Spleen (tissue), 11 donors: ENCODE measurements around the gene MIPEP. TPM values are rescaled to one million over a fixed set of nuclear protein-coding genes. Genes with fewer than 3 reads are reported as not detected.

Experiments
- DNase-seq: peaks from one replicate; pipeline ENCODE4 v3.0.0-alpha.2; 2020
- H3K27ac ChIP-seq, 8 donors: fragments of 200-600 bp; sonication (generic) in 7 of 8; 1 replicate in 4 of 8; 2 replicates in 4 of 8; pipeline versions ENCODE4 v1.5.0 to v1.8.0; 2016 to 2021; ENCODE audit warnings: inconsistent platforms in 4 of 8, mild to moderate bottlenecking in 4 of 8, moderate library complexity in 1 of 8
- H3K27me3 ChIP-seq, 7 donors: fragments of 200-600 bp; sonication (generic) in 6 of 7; replicated peaks in 1 of 7; 1 replicate in 4 of 7; 2 replicates in 3 of 7; pipeline versions ENCODE4 v1.5.0 to v1.8.0; 2016 to 2021; ENCODE audit warnings: inconsistent platforms in 3 of 7, mild to moderate bottlenecking in 1 of 7
- H3K36me3 ChIP-seq, 6 donors: fragments of 200-600 bp; sonication (generic) in 5 of 6; 1 replicate in 4 of 6; 2 replicates in 2 of 6; pipeline versions ENCODE4 v1.5.0 to v1.8.0; 2016 to 2021; ENCODE audit warnings: inconsistent platforms in 2 of 6
- H3K4me1 ChIP-seq, 6 donors: fragments of 200-600 bp; sonication (generic) in 5 of 6; 1 replicate in 3 of 6; 2 replicates in 3 of 6; pipeline versions ENCODE4 v1.5.0 to v1.8.0; 2016 to 2021; ENCODE audit warnings: inconsistent platforms in 3 of 6
- H3K4me3 ChIP-seq, 8 donors: fragments of 200-600 bp; sonication (generic) in 7 of 8; 1 replicate in 4 of 8; 2 replicates in 4 of 8; pipeline versions ENCODE4 v1.5.0 to v1.8.0; 2016 to 2021; ENCODE audit warnings: inconsistent platforms in 4 of 8, mild to moderate bottlenecking in 4 of 8, moderate library complexity in 2 of 8
- H3K9me3 ChIP-seq, 8 donors: fragments of 200-600 bp; sonication (generic) in 7 of 8; 1 replicate in 4 of 8; 2 replicates in 4 of 8; pipeline versions ENCODE4 v1.5.0 to v1.8.0; 2016 to 2021; ENCODE audit warnings: inconsistent platforms in 4 of 8
- POLR2A ChIP-seq, 3 donors: fragments of 450-650 bp; IDR thresholded peaks; one replicate each; pipeline ENCODE4 v1.5.1; 2017; ENCODE audit warnings: antibody characterized with exemption in 3 of 3, mild to moderate bottlenecking in 1 of 3
- POLR2AphosphoS5 ChIP-seq, 3 donors: sonication (generic); formaldehyde crosslinking; IDR thresholded peaks; one replicate each; pipeline ENCODE4 v1.5.1; 2017; ENCODE audit warnings: antibody characterized with exemption in 3 of 3
- WGBS, 5 donors: extraction: QIAGEN DNeasy Blood & Tissue Kit in 3 of 5; methylation state at CpG; one replicate each; pipeline versions ENCODE4 v1.1.5 to v1.1.7; 2013 to 2018; 5-methylcytosine and 5-hydroxymethylcytosine counted together
- intact Hi-C: fragments of 100-400 bp; cut with DNase I; formaldehyde crosslinking; loops from one replicate; pipeline ENCODE4 v1.15.0; 2023; ENCODE audit warnings: low total_unique reads
- polyA plus RNA-seq, 3 donors: library from polyadenylated mRNA; stranded (reverse); fragments of 200-250 nt; gene quantifications; one replicate each; pipeline ENCODE4 v1.2.1, GENCODE V29; 2013
- total RNA-seq, 7 donors: library from RNA; depleted of rRNA in 3 of 7; stranded (reverse); fragments of >200 nt in 3 of 7; fragmentation: NEBNext Ultra II Directional in 4 of 7; extraction: Animal tissue kit (Norgen Biotek cat#: 25700) in 4 of 7; gene quantifications; one replicate each; pipeline versions ENCODE4 v1.1.0 to v1.2.1, GENCODE V29; 2016 to 2021
- TF ChIP-seq, protein P1 (sequence below), 11 experiments: fragments of 200-600 bp in 7 of 11; fragments of 450-650 bp in 4 of 11; sonication (generic) in 4 of 11; IDR thresholded peaks in 8 of 11; conservative IDR thresholded peaks in 3 of 11; 1 replicate in 7 of 11; 2 replicates in 4 of 11; pipeline versions ENCODE4 v1.4.0 to v1.8.0; 2016 to 2021; ENCODE audit warnings: antibody characterized with exemption in 11 of 11, inconsistent platforms in 4 of 11, mild to moderate bottlenecking in 1 of 11
- donor health status: healthy with polysubstance abuse.
- donor health status: DM: no; HTN: no; CAD: no; lungs with moderate emphysema.
- donor health status: DM: no; HTN: no; CAD: no.
- donor health status: Bipolar disorder and iron deficiency.
- donor health status: healthy.
- donor health status: DM: no; HTN: no; CAD: no.
- donor health status: DM: yes; HTN: yes; CAD: no.

MIPEP gene
- total and polyA plus RNA-seq, 10 donors, result 7.2 to 16.3 (median 10.8) TPM

DNA sequence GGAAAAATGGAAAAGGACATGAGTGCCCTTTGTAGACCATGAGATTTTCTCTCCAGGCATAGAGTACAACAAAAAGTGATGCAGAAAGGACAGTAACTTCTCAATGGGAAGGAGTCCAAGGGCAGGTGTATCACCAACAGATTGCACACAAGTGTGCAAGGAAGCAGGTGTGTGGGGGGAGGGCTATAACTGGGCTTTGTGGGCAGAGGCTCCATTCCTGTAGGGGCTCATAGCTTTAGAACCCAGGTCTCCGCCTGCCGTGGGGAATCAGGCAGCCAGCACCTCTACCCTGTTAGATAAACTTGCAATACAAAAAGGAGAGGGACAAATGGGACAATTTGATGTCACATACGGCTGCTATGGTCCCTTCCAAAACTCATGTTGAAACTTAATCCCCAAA is 119.8 kb downstream of the MIPEP start:
- Histone ChIP-seq H3K9me3 (no peaks in the 10 kb centered on the region), H3K4me1 (no peaks in the 10 kb centered on the region), H3K4me3 (no peak overlapping the region), H3K27me3 (no peaks in the 10 kb centered on the region), H3K36me3 (no peaks in the 10 kb centered on the region), H3K27ac (no peak overlapping the region)
- no peak for DNase-seq
- WGBS, 5 donors, result 88 to 100% (median 96%) methylated on average over 3 of the region's 3 CpGs
- no peak for TF ChIP-seq POLR2A (IDR thresholded peaks at IDR 0.05)
- intact Hi-C loops, result no loop called here

- no peaks in the 10 kb centered on the region for H3K36me3 ChIP-seq
- H3K9me3 ChIP-seq, result no peaks in the 10 kb centered on the region
- intact Hi-C loops, result no loop called here
- DNase-seq, result no peak
- 80 to 93% (median 89%) methylated on average over 7 of the region's 7 CpGs for WGBS, 5 donors
- no peak overlapping the region for H3K27ac ChIP-seq
- no peak overlapping the region for H3K4me3 ChIP-seq
- no peaks in the 10 kb centered on the region for H3K4me1 ChIP-seq
- H3K27me3 ChIP-seq, result no peaks in the 10 kb centered on the region
- TF ChIP-seq POLR2AphosphoS5 (IDR thresholded peaks at IDR 0.05), result no peak
- TF ChIP-seq, protein P1, sequence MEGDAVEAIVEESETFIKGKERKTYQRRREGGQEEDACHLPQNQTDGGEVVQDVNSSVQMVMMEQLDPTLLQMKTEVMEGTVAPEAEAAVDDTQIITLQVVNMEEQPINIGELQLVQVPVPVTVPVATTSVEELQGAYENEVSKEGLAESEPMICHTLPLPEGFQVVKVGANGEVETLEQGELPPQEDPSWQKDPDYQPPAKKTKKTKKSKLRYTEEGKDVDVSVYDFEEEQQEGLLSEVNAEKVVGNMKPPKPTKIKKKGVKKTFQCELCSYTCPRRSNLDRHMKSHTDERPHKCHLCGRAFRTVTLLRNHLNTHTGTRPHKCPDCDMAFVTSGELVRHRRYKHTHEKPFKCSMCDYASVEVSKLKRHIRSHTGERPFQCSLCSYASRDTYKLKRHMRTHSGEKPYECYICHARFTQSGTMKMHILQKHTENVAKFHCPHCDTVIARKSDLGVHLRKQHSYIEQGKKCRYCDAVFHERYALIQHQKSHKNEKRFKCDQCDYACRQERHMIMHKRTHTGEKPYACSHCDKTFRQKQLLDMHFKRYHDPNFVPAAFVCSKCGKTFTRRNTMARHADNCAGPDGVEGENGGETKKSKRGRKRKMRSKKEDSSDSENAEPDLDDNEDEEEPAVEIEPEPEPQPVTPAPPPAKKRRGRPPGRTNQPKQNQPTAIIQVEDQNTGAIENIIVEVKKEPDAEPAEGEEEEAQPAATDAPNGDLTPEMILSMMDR (IDR thresholded peaks at IDR 0.05 in 8 of 11, conservative IDR thresholded peaks at IDR 0.05 in 3 of 11), result no peak
- TF ChIP-seq POLR2A (IDR thresholded peaks at IDR 0.05), result no peak
These were observed 121.4 kb downstream of the MIPEP start for GRCh38 chr13:23767838-23768237.

- intact Hi-C loops, result no loop called here
- Histone ChIP-seq H3K36me3 (no peaks in the 10 kb centered on the region), H3K27me3 (no peaks in the 10 kb centered on the region), H3K9me3 (no peaks in the 10 kb centered on the region), H3K4me1 (no peaks in the 10 kb centered on the region), H3K27ac (no peak overlapping the region), H3K4me3 (no peak overlapping the region)
- 91 to 100% (median 100%) methylated on average over 1 of the region's 1 CpG for WGBS, 5 donors
- no peak for DNase-seq
- TF ChIP-seq, protein P1 (IDR thresholded peaks at IDR 0.05 in 8 of 11, conservative IDR thresholded peaks at IDR 0.05 in 3 of 11), result no peak
- no peak for TF ChIP-seq POLR2AphosphoS5 (IDR thresholded peaks at IDR 0.05)
- no peak for TF ChIP-seq POLR2A (IDR thresholded peaks at IDR 0.05)
These were observed 122.3 kb downstream of the MIPEP start for GRCh38 chr13:23766939-23767338.

GRCh38 chr13:23766283-23766682 is 122.9 kb downstream of the MIPEP start:
- no peak overlapping the region for H3K27ac ChIP-seq
- WGBS, 5 donors, result 65 to 83% (median 68%) methylated on average over 2 of the region's 2 CpGs
- intact Hi-C loops, result no loop called here
- H3K27me3 ChIP-seq, result no peaks in the 10 kb centered on the region
- no peaks in the 10 kb centered on the region for H3K36me3 ChIP-seq
- H3K9me3 ChIP-seq, result no peaks in the 10 kb centered on the region
- no peaks in the 10 kb centered on the region for H3K4me1 ChIP-seq
- TF ChIP-seq POLR2AphosphoS5 (IDR thresholded peaks at IDR 0.05) (no peak), POLR2A (IDR thresholded peaks at IDR 0.05) (no peak)
- TF ChIP-seq, protein P1 (IDR thresholded peaks at IDR 0.05 in 8 of 11, conservative IDR thresholded peaks at IDR 0.05 in 3 of 11), result no peak
- no peak for DNase-seq
- H3K4me3 ChIP-seq, result no peak overlapping the region

GRCh38 chr13:23765531-23765930 is 123.7 kb downstream of the MIPEP start:
- Histone ChIP-seq H3K4me1 (no peaks in the 10 kb centered on the region), H3K27ac (no peak overlapping the region), H3K9me3 (no peaks in the 10 kb centered on the region), H3K4me3 (no peak overlapping the region), H3K36me3 (no peaks in the 10 kb centered on the region), H3K27me3 (no peaks in the 10 kb centered on the region)
- DNase-seq, result no peak
- TF ChIP-seq, protein P1 (IDR thresholded peaks at IDR 0.05 in 8 of 11, conservative IDR thresholded peaks at IDR 0.05 in 3 of 11), result no peak
- TF ChIP-seq POLR2AphosphoS5 (IDR thresholded peaks at IDR 0.05) (no peak), POLR2A (IDR thresholded peaks at IDR 0.05) (no peak)
- WGBS, 5 donors, result 92 to 98% (median 95%) methylated on average over 6 of the region's 6 CpGs
- intact Hi-C loops, result no loop called here
